Measurements from ENCODE around the gene DRICH1.
"Not testable (repeated sequence)": the region's sequence is repeated elsewhere in the genome, so short reads cannot be mapped to it uniquely, and the experiment has no call there.

GRCh38 chr22:23646526-23646925 lies 14.4 kb upstream of the DRICH1 start:
- TF ChIP-seq POLR2A, CTCF (IDR thresholded peaks at IDR 0.05): not testable (repeated sequence)

All from gastroesophageal sphincter (tissue), 3 donors.